ENCODE data around the gene SUN1. TPM values are rescaled to one million over a fixed set of nuclear protein-coding genes. Genes with fewer than 3 reads are reported as not detected.

The SUN1 gene
- total RNA-seq, 1 experiment from 2014 or later: 181 TPM

DNA sequence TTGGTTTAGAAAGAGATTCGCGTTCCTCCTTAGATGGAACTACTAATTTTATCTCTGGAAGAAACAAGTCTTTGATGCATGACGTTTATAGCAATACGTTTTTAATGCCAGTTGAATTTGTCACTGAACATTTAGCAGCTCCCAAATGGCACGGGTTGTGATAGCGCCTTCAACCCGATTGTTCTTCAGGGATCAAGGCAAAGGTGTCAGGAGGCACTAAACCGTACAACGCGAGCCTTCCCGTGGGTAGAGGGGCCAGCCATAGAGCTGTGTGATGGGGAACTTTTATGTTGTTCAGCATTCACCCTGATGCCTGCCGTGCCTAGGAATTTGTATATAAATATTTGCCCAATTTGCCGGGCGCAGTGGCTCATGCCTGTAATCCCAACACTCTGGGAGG is 47.4 kb downstream of the SUN1 start:
- no TSS peak for BruUV-seq (replicated peaks)
- POLR2A ChIA-PET: no interaction called here
- no peak for TF ChIP-seq ELF1 (IDR thresholded peaks at IDR 0.05; ENCODE audit: borderline replicate concordance, low read depth)
- no peak for TF ChIP-seq RAD21 (IDR thresholded peaks at IDR 0.05; ENCODE audit: low read depth)
- no peak for TF ChIP-seq EZH2 (IDR thresholded peaks at IDR 0.05)
- no peak for TF ChIP-seq ZNF274 (IDR thresholded peaks at IDR 0.05; ENCODE audit: low read depth, low read length)
- TF ChIP-seq EZH2phosphoT487 (IDR thresholded peaks at IDR 0.05; ENCODE audit: borderline replicate concordance): no peak
- TF ChIP-seq CBX3 (IDR thresholded peaks at IDR 0.05; ENCODE audit: low read depth): no peak
- no peak for TF ChIP-seq JUND (IDR thresholded peaks at IDR 0.05)
- no peak for TF ChIP-seq ZFX (IDR thresholded peaks at IDR 0.05)
- TF ChIP-seq, protein P1, sequence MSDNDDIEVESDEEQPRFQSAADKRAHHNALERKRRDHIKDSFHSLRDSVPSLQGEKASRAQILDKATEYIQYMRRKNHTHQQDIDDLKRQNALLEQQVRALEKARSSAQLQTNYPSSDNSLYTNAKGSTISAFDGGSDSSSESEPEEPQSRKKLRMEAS (IDR thresholded peaks at IDR 0.05): no peak
- TF ChIP-seq SP1 (IDR thresholded peaks at IDR 0.05; ENCODE audit: low read depth): no peak
- no peak for TF ChIP-seq FOSL1 (IDR thresholded peaks at IDR 0.05; ENCODE audit: low read depth)
- no peak for TF ChIP-seq YY1 (IDR thresholded peaks at IDR 0.05; ENCODE audit: extremely low read depth, insufficient replicate concordance, low read depth, low read length)
- TF ChIP-seq, protein P2, sequence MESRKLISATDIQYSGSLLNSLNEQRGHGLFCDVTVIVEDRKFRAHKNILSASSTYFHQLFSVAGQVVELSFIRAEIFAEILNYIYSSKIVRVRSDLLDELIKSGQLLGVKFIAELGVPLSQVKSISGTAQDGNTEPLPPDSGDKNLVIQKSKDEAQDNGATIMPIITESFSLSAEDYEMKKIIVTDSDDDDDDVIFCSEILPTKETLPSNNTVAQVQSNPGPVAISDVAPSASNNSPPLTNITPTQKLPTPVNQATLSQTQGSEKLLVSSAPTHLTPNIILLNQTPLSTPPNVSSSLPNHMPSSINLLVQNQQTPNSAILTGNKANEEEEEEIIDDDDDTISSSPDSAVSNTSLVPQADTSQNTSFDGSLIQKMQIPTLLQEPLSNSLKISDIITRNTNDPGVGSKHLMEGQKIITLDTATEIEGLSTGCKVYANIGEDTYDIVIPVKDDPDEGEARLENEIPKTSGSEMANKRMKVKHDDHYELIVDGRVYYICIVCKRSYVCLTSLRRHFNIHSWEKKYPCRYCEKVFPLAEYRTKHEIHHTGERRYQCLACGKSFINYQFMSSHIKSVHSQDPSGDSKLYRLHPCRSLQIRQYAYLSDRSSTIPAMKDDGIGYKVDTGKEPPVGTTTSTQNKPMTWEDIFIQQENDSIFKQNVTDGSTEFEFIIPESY (IDR thresholded peaks at IDR 0.05; ENCODE audit: extremely low read depth, insufficient replicate concordance, low read length): no peak
- TF ChIP-seq SIN3A (IDR thresholded peaks at IDR 0.05; ENCODE audit: low read depth): no peak
- TF ChIP-seq POLR2A (IDR thresholded peaks at IDR 0.05; ENCODE audit: borderline replicate concordance, extremely low read depth, insufficient read depth, insufficient read length): no peak
- no peak for TF ChIP-seq SRF (IDR thresholded peaks at IDR 0.05; ENCODE audit: low read depth)
- Histone ChIP-seq H3K36me3 (ENCODE audit: control insufficient read depth in 1 of 2, insufficient read depth in 2 of 2, low read length in 2 of 2) (peaks cover 0 to 13% of the 10 kb centered on the region in 2 experiments; a peak in 2 of 4 replicates), H3K27ac (ENCODE audit: low read depth, low read length) (no peak overlapping the region), H3K27me3 (ENCODE audit: insufficient read depth, low read length) (no peaks in the 10 kb centered on the region), H3K4me3 (replicated peaks in 1 of 2; ENCODE audit: low read depth in 1 of 2, low read length in 2 of 2) (no peak overlapping the region), H3K9me2 (ENCODE audit: insufficient read depth) (no peaks in the 10 kb centered on the region), H3K79me2 (ENCODE audit: insufficient read depth, low read length) (peaks cover 79% of the 10 kb centered on the region), H3K4me1 (ENCODE audit: control insufficient read depth in 1 of 2, insufficient read depth in 2 of 2, low read length in 2 of 2) (peaks cover 7 to 16% of the 10 kb centered on the region in 2 experiments), H3K4me2 (ENCODE audit: low read length) (no peak overlapping the region), H4K20me1 (ENCODE audit: insufficient read depth) (no peaks in the 10 kb centered on the region; the same call in 1 of the 2 replicates), H2AFZ (ENCODE audit: low read depth, low read length, poor library complexity, severe bottlenecking) (no peak overlapping the region), H3K9ac (ENCODE audit: low read length) (no peak overlapping the region), H3K9me3 (ENCODE audit: control insufficient read depth in 1 of 2, insufficient read depth in 1 of 2, low read depth in 1 of 2, low read length in 2 of 2) (no peaks in the 10 kb centered on the region)
- CTCF ChIA-PET: no interaction called here
- ATAC-seq (no peak), DNase-seq (ENCODE audit: low read depth, low spot score) (no peak)
- RAD21 ChIA-PET (ENCODE audit: low non-redundant PET in 1 of 2, low total read pairs in 2 of 2, uncharacterized antibody in 2 of 2, unreplicated experiment in 2 of 2): no interaction called here
- intact Hi-C loops (cut with micrococcal nuclease): no loop called here
